Fibroblast of mammary gland (primary cell): ENCODE results near the gene CHMP6.

Source experiments
- DNase-seq: peaks from one replicate; pipeline ENCODE4 v3.0.0-alpha.2; 2010; ENCODE audit warnings: low read depth
- H3K4me3 ChIP-seq: 2 replicates; pipeline ENCODE4 v1.5.1; 2011; ENCODE audit warnings: low read depth, mild to moderate bottlenecking, low read length, moderate library complexity; ENCODE audit not compliant: control insufficient read depth
- TF ChIP-seq, protein P1 (sequence below): conservative IDR thresholded peaks from 2 replicates; pipeline ENCODE4 v1.5.1; 2011; ENCODE audit warnings: low read depth, low read length, inconsistent platforms; ENCODE audit not compliant: control insufficient read depth, insufficient read depth

CHMP6 gene

DNA sequence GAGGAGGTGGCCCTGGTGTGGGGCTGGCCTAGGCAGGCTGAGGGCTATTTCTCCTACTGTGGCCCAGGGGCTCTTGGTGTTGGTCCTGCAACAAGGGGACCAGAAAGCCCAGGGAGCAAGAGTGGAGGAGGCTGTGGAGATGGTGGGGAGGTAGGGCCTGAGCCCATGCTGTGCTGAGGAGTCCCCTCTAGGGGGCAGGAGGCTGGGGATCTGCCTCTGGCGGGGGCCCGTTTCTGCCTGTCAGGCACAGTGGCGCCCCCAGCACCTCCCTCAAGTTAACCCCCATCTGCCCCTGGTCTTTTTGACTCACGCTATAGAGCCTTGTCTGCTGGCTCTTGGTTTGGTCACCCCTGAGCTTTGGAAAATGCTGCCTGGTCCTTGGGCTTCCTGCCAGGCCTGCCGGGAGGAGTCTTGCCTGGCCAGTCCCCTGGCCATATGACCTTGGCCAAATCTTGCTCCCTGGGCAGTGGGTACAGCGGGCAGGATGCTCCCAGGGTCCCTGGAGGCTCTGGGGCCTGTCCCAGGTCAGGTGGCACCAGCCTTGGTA, 49.2 kb downstream of the CHMP6 start:
- TF ChIP-seq, protein P1, sequence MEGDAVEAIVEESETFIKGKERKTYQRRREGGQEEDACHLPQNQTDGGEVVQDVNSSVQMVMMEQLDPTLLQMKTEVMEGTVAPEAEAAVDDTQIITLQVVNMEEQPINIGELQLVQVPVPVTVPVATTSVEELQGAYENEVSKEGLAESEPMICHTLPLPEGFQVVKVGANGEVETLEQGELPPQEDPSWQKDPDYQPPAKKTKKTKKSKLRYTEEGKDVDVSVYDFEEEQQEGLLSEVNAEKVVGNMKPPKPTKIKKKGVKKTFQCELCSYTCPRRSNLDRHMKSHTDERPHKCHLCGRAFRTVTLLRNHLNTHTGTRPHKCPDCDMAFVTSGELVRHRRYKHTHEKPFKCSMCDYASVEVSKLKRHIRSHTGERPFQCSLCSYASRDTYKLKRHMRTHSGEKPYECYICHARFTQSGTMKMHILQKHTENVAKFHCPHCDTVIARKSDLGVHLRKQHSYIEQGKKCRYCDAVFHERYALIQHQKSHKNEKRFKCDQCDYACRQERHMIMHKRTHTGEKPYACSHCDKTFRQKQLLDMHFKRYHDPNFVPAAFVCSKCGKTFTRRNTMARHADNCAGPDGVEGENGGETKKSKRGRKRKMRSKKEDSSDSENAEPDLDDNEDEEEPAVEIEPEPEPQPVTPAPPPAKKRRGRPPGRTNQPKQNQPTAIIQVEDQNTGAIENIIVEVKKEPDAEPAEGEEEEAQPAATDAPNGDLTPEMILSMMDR = peak; percentile 53
- peak; percentile 33 for DNase-seq
- no peak overlapping the region for H3K4me3 ChIP-seq

DNA sequence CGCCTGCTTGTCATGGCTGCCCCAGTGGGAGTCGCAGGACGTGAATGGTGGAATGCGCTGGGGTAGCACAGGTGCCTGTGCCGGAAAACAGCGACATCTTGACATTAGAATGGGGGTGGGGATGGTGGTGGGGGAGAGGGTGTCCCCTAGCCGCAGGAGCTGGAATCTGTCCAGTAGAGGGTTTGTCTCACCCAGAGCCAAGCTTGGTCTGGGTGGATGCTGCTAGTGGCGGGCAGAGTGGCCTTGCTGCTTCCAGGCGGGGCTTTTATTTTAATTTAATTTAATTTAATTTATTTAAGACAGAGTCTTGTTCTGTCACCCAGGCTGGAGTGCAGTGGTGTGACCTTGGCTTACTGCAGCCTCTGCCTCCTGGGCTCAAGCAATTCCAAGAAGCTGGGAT, 51.0 kb downstream of the CHMP6 start:
- TF ChIP-seq, protein P1 = no peak
- DNase-seq = no peak
- no peak overlapping the region for H3K4me3 ChIP-seq

DNA sequence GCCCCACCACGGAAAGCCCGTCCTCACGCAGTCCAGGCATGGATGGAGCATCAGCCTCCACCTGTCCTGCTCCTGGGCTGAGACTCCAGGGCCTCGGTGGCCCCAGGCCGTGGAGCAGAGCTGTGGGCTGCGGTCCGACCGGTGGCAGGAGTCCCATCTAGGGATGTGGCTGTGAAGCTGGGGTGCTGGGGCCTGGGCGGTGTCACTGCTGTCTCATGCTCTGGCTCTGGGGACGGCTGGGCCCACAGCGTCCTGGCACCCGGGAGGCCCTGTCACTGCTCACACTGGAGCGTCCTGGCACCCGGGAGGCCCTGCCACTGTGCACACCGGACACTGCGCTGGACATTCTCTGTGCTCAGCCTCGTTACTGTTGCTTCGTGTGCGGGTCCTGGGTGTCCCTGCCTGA, 51.7 kb downstream of the CHMP6 start:
- TF ChIP-seq, protein P1 = no peak
- DNase-seq = no peak
- no peak overlapping the region for H3K4me3 ChIP-seq

DNA sequence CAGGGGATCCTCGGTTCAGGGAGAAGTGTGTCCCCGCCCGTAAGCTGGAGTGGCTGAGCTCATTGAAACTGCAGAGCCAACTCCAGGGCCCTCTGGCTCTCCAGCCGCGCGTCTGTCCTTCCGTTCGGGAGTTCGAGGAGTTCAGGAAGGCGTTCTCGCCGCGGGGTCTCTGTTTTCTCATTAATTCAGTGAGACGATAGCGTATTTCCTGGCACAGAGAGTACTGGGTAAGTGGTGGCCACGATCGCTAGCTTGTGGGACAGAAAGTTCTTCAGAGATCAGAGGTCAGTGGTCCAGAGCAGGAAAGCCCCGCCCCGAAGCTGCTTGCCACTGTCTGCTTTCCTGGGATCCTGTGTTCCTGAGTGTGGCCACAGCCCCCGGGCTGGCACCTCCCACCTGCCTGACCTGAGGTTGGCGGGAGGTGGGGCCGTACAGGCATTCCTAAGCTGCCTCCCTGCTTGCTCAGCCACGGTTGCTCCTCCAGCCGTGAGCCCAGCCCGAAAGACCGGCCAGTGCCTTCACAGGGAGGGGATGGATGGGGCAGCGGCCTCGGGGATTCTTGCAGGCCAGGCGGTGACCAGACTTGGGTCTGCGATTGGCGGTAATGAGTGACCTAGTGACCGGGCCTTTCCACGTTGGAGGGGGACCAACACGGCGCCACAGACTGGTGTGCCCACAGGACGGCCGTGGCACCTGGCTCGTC, 52.2 kb downstream of the CHMP6 start:
- no peak overlapping the region for H3K4me3 ChIP-seq
- no peak for DNase-seq
- TF ChIP-seq, protein P1 = no peak

DNA sequence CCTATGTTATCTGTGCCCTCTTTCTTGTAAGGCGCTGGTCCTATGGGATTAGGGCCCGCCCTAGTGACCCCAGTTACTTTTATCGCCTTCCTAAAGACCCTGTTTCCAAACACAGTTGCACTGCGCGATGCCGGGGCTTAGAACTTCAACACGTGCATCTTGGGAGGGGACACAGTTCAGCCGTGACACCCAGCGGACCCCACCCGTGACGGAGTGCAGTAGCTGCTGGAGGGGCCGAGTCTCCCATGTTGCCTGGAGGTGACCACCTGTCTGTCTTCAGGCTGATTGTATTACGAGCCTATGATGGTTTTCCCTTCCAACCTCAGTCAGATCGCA, 52.8 kb downstream of the CHMP6 start:
- no peak overlapping the region for H3K4me3 ChIP-seq
- TF ChIP-seq, protein P1 = no peak
- no peak for DNase-seq

DNA sequence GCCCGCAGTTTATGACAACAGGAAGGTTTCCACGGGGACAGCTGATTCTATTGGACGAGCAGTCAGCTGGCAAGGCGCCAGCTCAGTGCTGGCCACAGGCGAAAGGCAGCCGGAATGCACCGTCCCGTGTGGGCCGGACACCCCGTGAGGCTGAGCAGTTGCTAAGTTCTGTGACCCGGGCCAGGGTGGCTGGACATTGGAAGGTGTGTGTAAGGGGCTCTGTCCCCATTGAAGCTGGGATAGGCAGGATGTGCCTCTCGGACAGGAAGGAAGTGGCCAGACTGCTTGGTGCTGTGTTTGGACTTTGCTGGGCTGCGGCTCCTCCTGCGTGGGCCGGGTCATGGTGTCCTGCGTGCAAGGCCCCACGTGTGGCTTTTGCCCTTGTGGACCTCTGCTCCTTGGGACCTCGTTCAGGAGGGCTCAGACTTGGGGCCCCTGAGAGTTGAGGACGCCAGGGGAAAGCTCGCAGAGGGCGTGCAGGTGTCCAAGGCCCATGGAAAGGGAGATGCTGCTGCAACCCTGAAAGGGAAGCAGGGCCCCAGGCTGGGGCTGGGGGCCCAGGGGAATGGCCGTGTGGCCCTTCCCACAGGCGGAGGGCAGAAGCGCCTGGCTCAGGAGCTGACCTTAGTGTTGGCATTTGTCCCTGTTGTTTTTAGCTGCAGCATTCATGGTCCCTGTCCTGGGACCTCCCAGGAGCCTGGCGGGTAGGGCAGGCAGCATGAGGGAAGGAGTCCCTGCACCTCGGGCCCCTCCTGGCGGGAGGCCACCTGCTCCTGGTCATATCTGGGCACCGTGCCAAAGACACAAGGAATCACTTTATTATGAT, 53.3 kb downstream of the CHMP6 start:
- H3K4me3 ChIP-seq = no peak overlapping the region
- TF ChIP-seq, protein P1 = no peak
- DNase-seq = peak; percentile 60
